Parathyroid adenoma (tissue), 2 donors: Measurements from ENCODE around the gene RASAL2.
"Not testable (repeated sequence)": the region's sequence is repeated elsewhere in the genome, so short reads cannot be mapped to it uniquely, and the experiment has no call there.

Experiments
- H2AFZ ChIP-seq: fragments of 300-600 bp; sonication (generic); one replicate; pipeline ENCODE4 v1.7.0; 2017; ENCODE audit warnings: antibody characterized with exemption, mild to moderate bottlenecking
- H3K27ac ChIP-seq: fragments of 300-600 bp; sonication (generic); one replicate; pipeline ENCODE4 v1.7.0; 2017
- H3K27me3 ChIP-seq: fragments of 300-600 bp; sonication (generic); one replicate; pipeline ENCODE4 v1.7.0; 2017; ENCODE audit warnings: low read length; ENCODE audit not compliant: control insufficient read depth, insufficient read depth
- H3K36me3 ChIP-seq: fragments of 300-600 bp; sonication (generic); one replicate; pipeline ENCODE4 v1.7.0; 2017; ENCODE audit warnings: low read length; ENCODE audit not compliant: control insufficient read depth, insufficient read depth
- H3K4me1 ChIP-seq: fragments of 300-600 bp; sonication (generic); one replicate; pipeline ENCODE4 v1.7.0; 2017; ENCODE audit warnings: control low read depth
- H3K4me2 ChIP-seq: fragments of 300-600 bp; sonication (generic); one replicate; pipeline ENCODE4 v1.7.0; 2017; ENCODE audit warnings: low read length
- H3K4me3 ChIP-seq: fragments of 300-600 bp; sonication (generic); one replicate; pipeline ENCODE4 v1.7.0; 2017; ENCODE audit warnings: low read depth, low read length
- H3K79me2 ChIP-seq: fragments of 300-600 bp; sonication (generic); one replicate; pipeline ENCODE4 v1.7.0; 2017; ENCODE audit warnings: control low read depth
- H3K9ac ChIP-seq: fragments of 300-600 bp; sonication (generic); one replicate; pipeline ENCODE4 v1.7.0; 2017; ENCODE audit warnings: mild to moderate bottlenecking
- H3K9me3 ChIP-seq: fragments of 300-600 bp; sonication (generic); one replicate; pipeline ENCODE4 v1.7.0; 2017; ENCODE audit warnings: low read length; ENCODE audit not compliant: control insufficient read depth
- TF ChIP-seq, protein P1 (sequence below): fragments of 300-600 bp; sonication (generic); IDR thresholded peaks from one replicate; pipeline ENCODE4 v1.7.0; 2017; ENCODE audit warnings: antibody characterized with exemption, mild to moderate bottlenecking
- donor health status: primary hyperparathyroidism.

Gene RASAL2

DNA sequence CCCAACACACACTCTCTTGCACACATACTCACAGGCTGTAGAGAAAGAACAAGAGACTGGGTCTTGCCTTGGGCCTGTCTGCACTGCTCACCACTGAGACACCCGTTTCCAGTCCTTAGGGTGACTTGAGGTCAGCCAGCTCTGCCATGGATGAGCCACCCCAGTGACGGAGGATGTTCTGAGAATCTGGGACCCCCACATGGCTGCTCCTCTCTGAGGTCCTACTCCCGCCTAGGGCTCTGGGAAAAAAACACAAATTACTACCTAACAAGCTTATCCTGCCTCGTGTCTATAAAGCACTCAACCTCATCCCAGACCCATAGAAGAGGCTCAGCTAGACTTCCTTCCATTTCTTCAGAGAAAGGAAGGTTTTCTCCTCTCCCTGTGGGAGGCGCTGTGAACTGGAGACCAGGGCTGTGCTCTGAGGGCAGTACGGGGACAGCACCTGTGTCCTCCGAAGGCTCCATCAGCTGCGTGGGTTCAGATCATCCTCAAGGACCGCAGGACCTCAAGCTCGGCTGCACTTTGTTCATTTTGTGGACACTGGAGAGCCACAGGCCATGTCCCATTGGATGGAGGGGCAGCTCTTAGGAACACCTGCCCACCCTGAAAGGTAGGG is 407.1 kb downstream of the RASAL2 start:
- no peaks in the 10 kb centered on the region for H3K27me3 ChIP-seq
- H3K4me2 ChIP-seq, result no peak overlapping the region
- no peak overlapping the region for H3K4me3 ChIP-seq
- H3K36me3 ChIP-seq, result no peaks in the 10 kb centered on the region
- H3K9me3 ChIP-seq, result no peaks in the 10 kb centered on the region
- H3K27ac ChIP-seq, result no peak overlapping the region
- TF ChIP-seq, protein P1, sequence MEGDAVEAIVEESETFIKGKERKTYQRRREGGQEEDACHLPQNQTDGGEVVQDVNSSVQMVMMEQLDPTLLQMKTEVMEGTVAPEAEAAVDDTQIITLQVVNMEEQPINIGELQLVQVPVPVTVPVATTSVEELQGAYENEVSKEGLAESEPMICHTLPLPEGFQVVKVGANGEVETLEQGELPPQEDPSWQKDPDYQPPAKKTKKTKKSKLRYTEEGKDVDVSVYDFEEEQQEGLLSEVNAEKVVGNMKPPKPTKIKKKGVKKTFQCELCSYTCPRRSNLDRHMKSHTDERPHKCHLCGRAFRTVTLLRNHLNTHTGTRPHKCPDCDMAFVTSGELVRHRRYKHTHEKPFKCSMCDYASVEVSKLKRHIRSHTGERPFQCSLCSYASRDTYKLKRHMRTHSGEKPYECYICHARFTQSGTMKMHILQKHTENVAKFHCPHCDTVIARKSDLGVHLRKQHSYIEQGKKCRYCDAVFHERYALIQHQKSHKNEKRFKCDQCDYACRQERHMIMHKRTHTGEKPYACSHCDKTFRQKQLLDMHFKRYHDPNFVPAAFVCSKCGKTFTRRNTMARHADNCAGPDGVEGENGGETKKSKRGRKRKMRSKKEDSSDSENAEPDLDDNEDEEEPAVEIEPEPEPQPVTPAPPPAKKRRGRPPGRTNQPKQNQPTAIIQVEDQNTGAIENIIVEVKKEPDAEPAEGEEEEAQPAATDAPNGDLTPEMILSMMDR, result no peak
- no peak overlapping the region for H2AFZ ChIP-seq
- no peaks in the 10 kb centered on the region for H3K79me2 ChIP-seq
- no peaks in the 10 kb centered on the region for H3K4me1 ChIP-seq
- no peak overlapping the region for H3K9ac ChIP-seq

DNA sequence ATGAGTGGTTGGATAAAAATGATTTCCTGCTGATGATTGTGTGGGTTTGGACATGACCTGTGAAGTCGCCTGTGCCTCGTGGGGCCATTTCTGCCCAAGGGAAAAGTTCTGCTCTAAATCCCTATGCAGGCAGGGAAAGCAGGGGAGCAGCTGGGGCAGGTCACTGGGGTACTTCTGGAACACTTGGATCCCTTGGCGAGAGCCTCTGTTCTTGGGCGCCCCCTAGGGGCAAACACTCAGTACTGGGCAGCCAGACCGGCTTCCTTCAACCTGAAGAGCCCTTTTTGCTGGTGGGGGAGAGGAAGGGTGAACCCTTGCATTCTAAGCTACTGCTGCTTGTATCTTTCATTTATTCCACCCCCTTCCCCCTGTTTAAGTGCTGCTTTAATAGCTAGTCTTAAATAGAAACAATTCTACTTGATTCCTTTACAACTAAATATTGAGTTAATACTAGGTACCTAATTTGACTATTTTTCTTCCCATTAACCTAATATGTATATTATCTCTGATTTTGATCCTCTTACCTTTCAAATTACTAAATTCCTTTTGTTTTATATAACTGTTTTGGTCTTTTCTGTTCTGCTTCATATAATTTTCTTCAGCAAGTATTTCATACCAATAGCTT is 407.9 kb downstream of the RASAL2 start:
- H3K27ac ChIP-seq, result no peak overlapping the region
- H3K4me3 ChIP-seq, result no peak overlapping the region
- no peaks in the 10 kb centered on the region for H3K27me3 ChIP-seq
- no peak overlapping the region for H3K4me2 ChIP-seq
- TF ChIP-seq, protein P1, result peak; percentile 78
- no peak overlapping the region for H2AFZ ChIP-seq
- no peaks in the 10 kb centered on the region for H3K36me3 ChIP-seq
- no peak overlapping the region for H3K9ac ChIP-seq
- no peaks in the 10 kb centered on the region for H3K79me2 ChIP-seq
- no peaks in the 10 kb centered on the region for H3K4me1 ChIP-seq
- no peaks in the 10 kb centered on the region for H3K9me3 ChIP-seq

DNA sequence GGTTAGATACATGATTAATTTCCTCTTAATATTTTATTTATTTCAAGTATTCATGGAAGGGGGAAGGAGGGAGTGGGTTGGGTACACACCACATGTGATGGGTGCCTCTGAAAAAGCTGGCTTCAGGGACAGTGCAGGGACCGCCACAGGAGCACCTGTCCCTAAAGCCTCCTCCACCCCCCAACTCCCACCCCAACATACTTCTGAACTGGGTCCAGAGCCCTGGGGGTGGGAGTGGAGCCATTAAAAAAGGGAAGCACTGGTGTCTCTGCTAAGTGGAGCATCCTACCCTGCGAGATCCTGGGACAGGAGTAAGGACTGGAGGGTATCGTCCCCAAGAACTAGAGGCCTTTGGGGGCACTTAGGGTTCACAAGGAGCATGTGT is 408.4 kb downstream of the RASAL2 start:
- H3K36me3 ChIP-seq, result no peaks in the 10 kb centered on the region
- no peak overlapping the region for H3K4me3 ChIP-seq
- H3K4me1 ChIP-seq, result no peaks in the 10 kb centered on the region
- H3K9me3 ChIP-seq, result no peaks in the 10 kb centered on the region
- H3K79me2 ChIP-seq, result no peaks in the 10 kb centered on the region
- H3K27me3 ChIP-seq, result no peaks in the 10 kb centered on the region
- H3K4me2 ChIP-seq, result no peak overlapping the region
- TF ChIP-seq, protein P1, result no peak
- no peak overlapping the region for H2AFZ ChIP-seq
- H3K9ac ChIP-seq, result no peak overlapping the region
- H3K27ac ChIP-seq, result no peak overlapping the region

DNA sequence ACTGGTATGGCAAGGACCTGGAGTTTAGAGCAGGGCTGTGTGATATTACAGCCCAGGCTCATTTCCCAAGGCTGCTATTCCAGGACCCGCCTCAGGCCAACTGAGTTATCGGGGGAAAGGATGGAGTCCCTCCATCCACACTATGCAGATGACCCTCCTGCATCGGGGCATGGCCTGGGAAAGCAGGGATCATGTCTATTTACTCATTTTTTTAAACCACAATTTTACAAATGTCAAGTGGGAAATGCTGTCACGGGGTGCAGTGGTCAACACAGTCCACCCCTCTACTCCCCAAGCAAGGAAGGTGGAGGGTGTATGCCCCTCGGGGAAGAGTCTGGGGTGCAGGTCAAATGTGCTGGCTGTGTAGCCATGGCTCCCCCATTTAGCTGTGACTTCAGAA is 409.0 kb downstream of the RASAL2 start:
- Histone ChIP-seq H2AFZ (no peak overlapping the region), H3K79me2 (no peaks in the 10 kb centered on the region), H3K9ac (no peak overlapping the region), H3K4me1 (no peaks in the 10 kb centered on the region), H3K9me3 (no peaks in the 10 kb centered on the region), H3K27me3 (no peaks in the 10 kb centered on the region), H3K4me2 (no peak overlapping the region), H3K4me3 (no peak overlapping the region), H3K36me3 (no peaks in the 10 kb centered on the region), H3K27ac (no peak overlapping the region)
- TF ChIP-seq, protein P1, result no peak

DNA sequence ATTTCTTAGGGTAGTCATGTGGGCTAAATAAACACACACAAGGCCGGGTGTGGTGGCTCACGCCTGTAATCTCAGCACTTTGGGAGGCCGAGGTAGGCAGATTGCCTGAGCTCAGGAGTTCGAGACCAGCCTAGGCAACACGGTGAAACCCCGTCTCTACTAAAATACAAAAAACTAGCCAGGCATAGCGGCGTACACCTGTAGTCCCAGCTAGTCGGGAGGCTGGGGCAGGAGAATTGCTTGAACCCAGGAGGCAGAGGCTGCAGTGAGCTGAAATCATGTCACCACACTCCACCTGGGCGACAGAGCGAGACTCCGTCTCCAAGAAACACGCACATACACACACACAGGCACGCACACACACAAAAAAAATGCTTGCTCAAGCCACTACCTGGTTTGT is 409.4 kb downstream of the RASAL2 start:
- H2AFZ ChIP-seq, H3K4me1 ChIP-seq, H3K27me3 ChIP-seq, H3K79me2 ChIP-seq, H3K9ac ChIP-seq, H3K9me3 ChIP-seq, H3K4me2 ChIP-seq, H3K36me3 ChIP-seq, H3K27ac ChIP-seq, H3K4me3 ChIP-seq: not testable (repeated sequence)
